GDM1 (cell line): Measurements from ENCODE around the gene PMIS2.
"Not testable (repeated sequence)": the region's sequence is repeated elsewhere in the genome, so short reads cannot be mapped to it uniquely, and the experiment has no call there.

Experiments used
- DNase-seq: peaks from one replicate; lab custom pipeline; 2025; lab: John Stamatoyannopoulos, UW

The PMIS2 gene

GRCh38 chr19:35592226-35592625, 6.3 kb downstream of the PMIS2 start:
- peak; percentile 9 for DNase-seq

DNA sequence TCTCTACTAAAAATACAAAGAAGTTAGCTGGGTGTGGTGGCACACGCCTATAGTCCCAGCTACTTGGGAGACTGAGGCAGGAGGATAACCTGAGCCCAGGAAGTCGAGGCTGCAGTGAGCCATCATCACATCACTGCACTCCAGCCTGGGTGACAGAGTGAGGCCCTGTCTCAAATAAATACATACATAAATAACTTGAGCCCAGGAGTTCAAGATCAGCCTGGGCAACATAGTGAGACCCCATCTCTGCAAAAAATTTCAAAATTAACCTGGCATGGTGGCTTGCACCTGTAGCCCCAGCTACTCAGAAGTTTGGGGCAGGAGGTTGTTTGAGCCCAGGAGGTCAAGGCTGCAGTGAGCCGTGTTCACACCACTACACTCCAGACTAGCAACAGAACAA, 9.1 kb downstream of the PMIS2 start:
- not testable (repeated sequence) for DNase-seq

GRCh38 chr19:35595928-35596327, 10.0 kb downstream of the PMIS2 start:
- DNase-seq: no peak

- DNase-seq: no peak
Observed at GRCh38 chr19:35596366-35596999, 10.5 kb downstream of the PMIS2 start.

DNA sequence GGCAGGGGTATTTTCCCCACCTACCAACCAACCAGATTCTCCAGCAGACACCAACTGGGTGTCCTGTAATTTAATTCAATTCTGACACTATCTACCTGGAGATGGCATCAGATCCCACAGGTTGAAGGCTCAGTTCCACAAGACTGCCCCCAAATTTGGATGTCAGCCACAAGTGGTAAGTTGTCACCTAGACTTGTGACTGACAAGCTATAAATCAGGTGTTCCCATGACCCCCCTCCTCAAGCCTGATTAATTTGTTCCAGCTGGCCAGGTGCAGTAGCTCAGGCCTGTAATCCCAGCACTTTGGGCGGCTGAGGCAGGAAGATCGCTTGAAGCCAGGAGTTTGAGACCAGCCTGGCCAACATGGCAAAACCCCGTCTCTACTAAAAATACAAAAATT, 16.0 kb downstream of the PMIS2 start:
- DNase-seq: no peak

DNA sequence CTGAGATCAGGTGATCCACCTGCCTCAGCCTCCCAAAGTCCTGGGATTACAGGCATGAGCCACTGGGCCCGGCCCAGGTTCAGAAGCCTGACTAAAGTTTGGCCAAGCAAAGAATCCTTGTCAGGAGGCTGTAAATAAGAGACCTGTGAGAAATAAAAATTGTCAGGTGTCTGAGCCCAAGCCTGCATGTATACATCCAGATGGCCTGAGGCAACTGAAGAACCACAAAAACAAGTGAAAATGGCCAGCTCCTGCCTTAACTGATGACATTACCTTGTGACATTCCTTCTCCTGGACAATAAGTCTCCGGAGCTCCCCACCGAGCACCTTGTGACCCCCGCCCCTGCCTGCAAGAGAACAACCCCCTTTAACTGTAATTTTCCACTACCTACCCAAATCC, 18.5 kb downstream of the PMIS2 start:
- DNase-seq: not testable (repeated sequence)

DNA sequence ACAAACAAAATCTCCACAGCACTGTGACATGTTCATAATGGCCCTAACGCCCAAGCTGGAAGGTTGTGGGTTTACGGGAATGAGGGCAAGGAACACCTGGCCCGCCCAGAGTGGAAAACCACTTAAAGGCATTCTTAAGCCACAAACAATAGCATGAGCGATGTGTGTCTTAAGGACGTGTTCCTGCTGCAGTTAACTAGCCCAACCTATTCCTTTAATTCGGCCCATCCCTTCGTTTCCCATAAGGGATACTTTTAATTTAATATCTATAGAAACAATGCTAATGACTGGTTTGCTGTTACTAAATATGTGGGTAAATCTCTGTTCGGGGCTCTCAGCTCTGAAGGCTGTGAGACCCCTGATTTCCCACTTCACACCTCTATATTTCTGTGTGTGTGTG, 21.2 kb downstream of the PMIS2 start:
- DNase-seq: not testable (repeated sequence)

GRCh38 chr19:35607661-35608060, 21.7 kb downstream of the PMIS2 start:
- DNase-seq: no peak

GRCh38 chr19:35608251-35608650, 22.3 kb downstream of the PMIS2 start:
- no peak for DNase-seq

GRCh38 chr19:35609851-35610353, 23.9 kb downstream of the PMIS2 start:
- DNase-seq: no peak

DNA sequence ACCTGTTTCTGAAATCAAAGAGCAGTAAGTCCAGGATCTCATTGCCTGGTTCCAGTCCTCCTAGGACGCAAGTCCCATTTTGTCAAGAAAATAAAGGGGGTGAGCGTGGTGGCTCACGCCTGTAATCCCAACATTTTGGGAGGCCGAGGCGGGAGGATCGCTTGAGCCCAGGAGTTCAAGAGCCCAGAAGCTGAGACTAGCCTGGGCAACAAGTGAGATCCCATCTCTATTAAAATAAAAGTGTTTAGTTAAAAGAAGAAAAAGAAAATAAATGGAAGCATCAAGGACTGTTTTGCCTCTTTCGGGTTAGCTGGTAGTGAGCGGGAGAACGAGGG, 26.2 kb downstream of the PMIS2 start:
- DNase-seq: no peak

DNA sequence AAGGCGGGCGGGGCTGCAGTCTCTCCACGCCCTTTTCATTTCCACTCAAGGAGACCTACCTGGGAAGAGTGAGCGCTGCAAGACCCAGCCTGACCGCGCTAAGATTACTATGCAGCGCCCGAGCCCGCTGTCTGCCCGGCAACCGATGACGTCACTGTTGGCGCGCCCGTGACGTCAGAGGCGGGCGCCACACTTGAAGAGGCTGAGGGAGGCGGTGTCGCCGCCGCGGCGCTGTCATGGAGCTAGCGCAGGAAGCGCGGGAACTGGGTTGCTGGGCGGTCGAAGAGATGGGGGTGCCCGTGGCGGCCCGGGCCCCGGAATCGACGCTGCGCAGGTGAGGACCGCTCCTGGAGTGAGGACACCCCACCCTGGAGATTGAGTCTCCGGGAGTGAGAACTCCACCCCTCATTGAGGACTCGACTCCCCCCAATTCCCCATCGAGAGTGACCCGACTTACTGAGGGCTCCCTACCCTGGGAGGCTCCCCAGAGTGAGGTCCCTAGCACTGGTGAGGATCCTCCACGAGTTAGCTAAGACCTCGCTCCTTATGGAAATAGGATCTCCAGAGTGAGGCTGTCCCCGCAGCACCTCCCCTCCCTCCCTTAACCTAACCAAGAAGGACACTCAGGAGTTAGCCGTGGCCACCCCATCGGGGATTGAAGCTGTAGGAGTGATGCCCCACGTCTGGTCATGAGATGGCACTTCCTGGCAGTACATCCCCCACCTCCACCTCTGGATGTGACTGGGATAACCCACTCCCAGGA, 26.8 kb downstream of the PMIS2 start, which contains the start of gene HAUS5:
Gene HAUS5, plus strand, starts transcription at position 177 of the 763 bp plus-strand sequence. Its CDS starts 60 bp downstream, at position 237.
- peak; percentile 91 for DNase-seq

DNA sequence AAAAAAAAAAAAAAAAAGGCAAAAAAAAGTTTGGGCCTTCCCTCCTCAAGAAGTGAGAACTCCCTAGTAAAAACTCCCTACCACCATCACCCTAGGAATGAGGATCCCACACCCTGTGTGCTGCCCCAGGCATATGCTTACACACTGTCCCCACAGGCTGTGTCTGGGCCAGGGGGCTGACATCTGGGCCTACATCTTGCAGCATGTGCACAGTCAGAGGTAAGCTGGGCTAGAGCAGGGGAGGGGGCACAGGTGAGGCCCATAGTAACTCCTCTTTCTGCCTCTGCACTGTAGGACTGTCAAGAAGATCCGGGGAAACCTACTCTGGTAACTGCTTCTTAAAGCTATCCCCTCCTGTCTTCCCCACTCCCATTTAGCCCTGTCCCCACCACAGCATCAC, 27.6 kb downstream of the PMIS2 start:
- no peak for DNase-seq

DNA sequence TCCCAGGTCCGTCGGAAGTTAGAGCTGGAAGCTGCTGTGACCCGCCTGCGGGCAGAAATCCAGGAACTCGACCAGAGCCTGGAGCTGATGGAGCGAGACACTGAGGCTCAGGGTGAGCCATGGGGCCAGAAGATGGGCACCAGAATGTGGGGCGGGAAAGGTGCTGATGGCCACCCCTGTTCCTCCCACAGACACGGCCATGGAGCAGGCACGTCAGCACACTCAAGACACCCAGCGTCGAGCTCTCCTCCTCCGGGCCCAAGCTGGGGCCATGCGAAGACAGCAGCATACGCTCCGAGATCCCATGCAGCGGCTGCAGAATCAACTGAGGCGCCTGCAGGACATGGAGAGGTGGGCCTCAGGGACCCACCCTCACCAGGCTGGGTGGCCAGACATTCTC, 29.1 kb downstream of the PMIS2 start:
- no peak for DNase-seq

DNA sequence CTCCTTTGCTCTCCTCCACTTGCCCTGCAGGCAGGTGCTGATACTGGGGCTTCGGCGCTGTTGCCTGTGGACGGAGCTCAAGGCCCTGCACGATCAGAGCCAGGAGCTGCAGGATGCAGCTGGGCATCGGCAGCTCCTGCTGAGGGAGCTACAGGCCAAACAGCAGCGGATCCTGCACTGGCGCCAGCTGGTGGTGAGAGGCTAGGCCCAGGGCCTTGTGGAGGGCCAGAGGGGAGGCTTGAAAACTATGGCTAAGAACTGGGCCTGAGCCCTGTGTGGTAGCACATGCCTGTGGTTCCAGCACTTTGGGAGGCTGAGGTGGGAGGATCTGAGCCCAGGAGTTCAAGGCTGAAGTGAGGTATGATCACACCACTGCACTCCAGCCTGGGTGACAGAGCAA, 32.9 kb downstream of the PMIS2 start:
- no peak for DNase-seq

GRCh38 chr19:35619290-35619923, 33.4 kb downstream of the PMIS2 start:
- no peak for DNase-seq

- no peak for DNase-seq
Observed at GRCh38 chr19:35620001-35620400, 34.0 kb downstream of the PMIS2 start.

DNA sequence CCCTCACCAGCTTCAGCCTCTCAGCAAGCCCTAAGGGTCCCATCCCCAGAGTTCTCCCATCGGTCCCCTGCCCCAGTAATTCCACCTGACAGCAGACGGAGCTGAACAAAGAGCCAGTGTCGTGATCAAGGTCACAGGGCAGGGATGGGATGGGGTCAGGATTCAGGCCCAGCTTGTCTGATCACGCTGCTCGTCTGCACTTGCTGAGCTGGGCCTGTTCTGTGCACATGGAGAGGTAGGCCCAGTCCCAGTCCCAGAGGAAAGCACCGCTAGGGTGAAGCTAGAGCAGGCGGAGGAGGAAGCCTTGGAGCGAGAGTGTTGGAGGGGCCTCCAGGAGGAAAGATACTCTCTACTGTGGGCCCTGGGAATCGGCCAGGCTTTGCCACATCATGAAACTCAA, 35.7 kb downstream of the PMIS2 start:
- DNase-seq: no peak

DNA sequence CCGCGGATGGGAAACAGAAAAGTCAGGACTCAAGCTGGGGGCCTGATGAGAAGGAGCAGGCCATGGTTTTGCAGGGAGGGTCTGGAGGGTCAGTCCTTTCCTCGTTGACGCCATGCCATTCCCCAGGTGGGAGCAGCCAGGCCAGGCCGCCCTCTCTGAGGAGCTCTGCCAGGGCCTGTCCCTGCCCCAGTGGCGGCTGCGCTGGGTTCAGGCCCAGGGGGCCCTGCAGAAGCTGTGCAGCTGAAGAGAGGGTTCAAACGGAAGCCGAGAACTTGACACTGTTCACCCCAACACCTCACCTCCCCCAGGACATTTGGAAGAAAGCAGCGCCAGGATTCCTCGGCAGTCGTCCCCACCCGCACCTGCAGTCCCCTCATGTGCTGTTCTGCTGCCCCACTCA, 36.8 kb downstream of the PMIS2 start:
- DNase-seq: no peak

DNA sequence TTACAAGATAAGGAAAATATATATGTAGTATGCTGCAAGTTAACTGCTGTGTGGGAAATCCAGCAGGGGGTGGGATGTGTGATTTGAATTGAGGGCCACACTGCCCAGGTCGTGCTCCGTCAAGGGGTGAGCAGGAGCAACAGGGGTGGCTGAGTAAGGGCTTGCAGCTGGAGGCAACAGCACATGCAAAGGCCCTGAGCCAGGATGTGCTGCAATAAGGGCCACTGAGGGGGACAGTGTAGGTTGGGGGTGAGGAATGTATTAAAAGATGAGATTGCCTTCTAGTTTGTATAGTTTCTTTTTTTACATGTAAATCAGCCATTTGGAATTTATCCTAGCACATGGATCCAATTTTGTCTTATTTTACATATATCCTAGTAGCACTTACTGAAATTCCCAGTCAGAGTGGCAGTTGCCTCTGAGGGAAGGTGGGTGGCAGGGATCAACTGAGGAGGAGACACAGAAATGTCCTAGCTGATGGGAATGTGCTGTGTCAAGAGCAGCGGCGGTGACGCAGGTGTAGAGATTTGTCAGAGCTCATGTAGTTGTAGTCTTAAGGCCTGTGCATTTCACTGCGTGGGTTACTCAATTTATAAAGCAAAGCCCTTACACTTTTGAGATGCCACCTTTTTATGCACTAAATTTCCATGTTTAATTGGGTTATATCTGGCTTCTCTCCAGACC, 37.5 kb downstream of the PMIS2 start:
- DNase-seq: no peak

GRCh38 chr19:35628264-35628564, 42.2 kb downstream of the PMIS2 start:
- no peak for DNase-seq

DNA sequence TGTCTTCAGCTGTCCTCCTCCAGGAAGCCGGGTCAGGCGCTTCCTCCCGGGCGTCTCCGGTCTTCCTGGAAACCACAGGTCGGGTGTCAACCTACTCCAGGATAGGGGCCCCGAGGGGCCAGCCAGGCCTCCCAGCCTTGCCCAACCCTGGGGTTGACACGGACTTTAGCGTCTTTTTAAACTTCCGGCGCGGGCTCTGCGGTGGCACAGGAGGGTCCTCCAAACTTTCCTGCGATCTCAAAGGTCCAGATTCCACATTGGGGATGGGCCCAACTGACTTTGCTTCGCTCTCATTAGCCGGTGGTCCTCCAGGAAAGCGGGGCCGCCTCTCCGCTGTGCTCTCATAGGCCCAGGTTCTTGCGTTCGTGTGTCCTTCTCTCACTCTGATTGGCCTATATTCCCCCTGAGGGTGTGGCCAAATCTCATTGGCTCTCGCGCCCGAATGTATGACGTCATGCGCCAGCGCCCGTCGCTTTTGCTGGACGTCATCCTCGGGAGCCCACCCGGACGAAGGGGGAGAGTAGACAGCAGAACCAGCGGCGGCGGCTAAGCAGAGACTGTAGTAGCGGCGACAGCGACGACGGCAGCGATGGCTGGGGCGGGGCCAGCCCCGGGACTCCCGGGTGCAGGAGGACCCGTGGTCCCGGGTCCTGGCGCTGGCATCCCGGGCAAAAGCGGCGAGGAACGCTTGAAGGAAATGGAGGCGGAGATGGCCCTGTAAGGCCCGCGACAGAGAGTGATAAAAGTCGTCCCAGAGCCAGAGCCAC, 42.8 kb downstream of the PMIS2 start, which contains the start of gene RBM42:
Gene RBM42, plus strand, starts transcription at position 472 of the 767 bp plus-strand sequence. Its CDS starts 118 bp downstream, at position 590.
- peak; percentile 99 for DNase-seq
